ENCODE measurements around the gene DDX28.
"Not testable (repeated sequence)": the region's sequence is repeated elsewhere in the genome, so short reads cannot be mapped to it uniquely, and the experiment has no call there.

Gene DDX28

GRCh38 chr16:67994040-67994408 lies 29.0 kb downstream of the DDX28 start:
- not testable (repeated sequence) for H3K27me3 Mint-ChIP-seq; H3K9me3 Mint-ChIP-seq; H3K36me3 Mint-ChIP-seq (ENCODE audit: low read depth); DNase-seq
- H3K4me3 Mint-ChIP-seq = peak overlapping the region; percentile 69
- peaks cover 46% of the 10 kb centered on the region for H3K4me1 Mint-ChIP-seq (ENCODE audit: low read depth)
- H3K27ac Mint-ChIP-seq = peak overlapping the region; percentile 93

GRCh38 chr16:67993207-67994039 lies 29.6 kb downstream of the DDX28 start:
- H3K4me3 Mint-ChIP-seq = peak overlapping the region; percentile 69
- H3K27ac Mint-ChIP-seq = peak overlapping the region; percentile 93
- peak; percentile 92 for DNase-seq
- H3K27me3 Mint-ChIP-seq = no peaks in the 10 kb centered on the region
- no peaks in the 10 kb centered on the region for H3K9me3 Mint-ChIP-seq
- H3K36me3 Mint-ChIP-seq (ENCODE audit: low read depth) = no peaks in the 10 kb centered on the region
- peaks cover 41% of the 10 kb centered on the region for H3K4me1 Mint-ChIP-seq (ENCODE audit: low read depth)

GRCh38 chr16:67992661-67993206 lies 30.3 kb downstream of the DDX28 start:
- H3K27me3 Mint-ChIP-seq = no peaks in the 10 kb centered on the region
- H3K9me3 Mint-ChIP-seq = no peaks in the 10 kb centered on the region
- H3K4me1 Mint-ChIP-seq (ENCODE audit: low read depth) = peaks cover 39% of the 10 kb centered on the region
- H3K27ac Mint-ChIP-seq = peak overlapping the region; percentile 93
- no peak overlapping the region for H3K4me3 Mint-ChIP-seq
- DNase-seq = no peak
- H3K36me3 Mint-ChIP-seq (ENCODE audit: low read depth) = no peaks in the 10 kb centered on the region

- H3K27me3 Mint-ChIP-seq = no peaks in the 10 kb centered on the region
- no peak overlapping the region for H3K4me3 Mint-ChIP-seq
- H3K9me3 Mint-ChIP-seq = no peaks in the 10 kb centered on the region
- DNase-seq = no peak
- H3K27ac Mint-ChIP-seq = no peak overlapping the region
- H3K36me3 Mint-ChIP-seq (ENCODE audit: low read depth) = no peaks in the 10 kb centered on the region
- H3K4me1 Mint-ChIP-seq (ENCODE audit: low read depth) = peaks cover 22% of the 10 kb centered on the region
These were observed 33.0 kb downstream of the DDX28 start for GRCh38 chr16:67990018-67990386.

- H3K27ac Mint-ChIP-seq = no peak overlapping the region
- H3K9me3 Mint-ChIP-seq = no peaks in the 10 kb centered on the region
- H3K4me1 Mint-ChIP-seq (ENCODE audit: low read depth) = peaks cover 23% of the 10 kb centered on the region
- no peaks in the 10 kb centered on the region for H3K36me3 Mint-ChIP-seq (ENCODE audit: low read depth)
- no peaks in the 10 kb centered on the region for H3K27me3 Mint-ChIP-seq
- DNase-seq = no peak
- no peak overlapping the region for H3K4me3 Mint-ChIP-seq
These were observed 33.6 kb downstream of the DDX28 start for GRCh38 chr16:67989322-67990017.

GRCh38 chr16:67988675-67989074 lies 34.4 kb downstream of the DDX28 start:
- Mint-ChIP-seq H3K4me3 (no peak overlapping the region), H3K27me3 (no peaks in the 10 kb centered on the region), H3K27ac (no peak overlapping the region), H3K36me3 (ENCODE audit: low read depth) (no peaks in the 10 kb centered on the region), H3K9me3 (no peaks in the 10 kb centered on the region), H3K4me1 (ENCODE audit: low read depth) (peaks cover 27% of the 10 kb centered on the region)
- no peak for DNase-seq

- no peak for DNase-seq
- Mint-ChIP-seq H3K27me3 (no peaks in the 10 kb centered on the region), H3K9me3 (no peaks in the 10 kb centered on the region), H3K4me1 (ENCODE audit: low read depth) (peaks cover 29% of the 10 kb centered on the region), H3K27ac (peak overlapping the region; percentile 58), H3K36me3 (ENCODE audit: low read depth) (no peaks in the 10 kb centered on the region), H3K4me3 (no peak overlapping the region)
These were observed 35.4 kb downstream of the DDX28 start for GRCh38 chr16:67987460-67988160.

GRCh38 chr16:67986949-67987348 lies 36.1 kb downstream of the DDX28 start:
- Mint-ChIP-seq H3K27ac (no peak overlapping the region), H3K4me3 (no peak overlapping the region), H3K36me3 (ENCODE audit: low read depth) (no peaks in the 10 kb centered on the region), H3K4me1 (ENCODE audit: low read depth) (peaks cover 25% of the 10 kb centered on the region), H3K27me3 (no peaks in the 10 kb centered on the region), H3K9me3 (no peaks in the 10 kb centered on the region)
- no peak for DNase-seq

- H3K36me3 Mint-ChIP-seq (ENCODE audit: low read depth) = no peaks in the 10 kb centered on the region
- no peak overlapping the region for H3K27ac Mint-ChIP-seq
- no peaks in the 10 kb centered on the region for H3K27me3 Mint-ChIP-seq
- no peak for DNase-seq
- no peak overlapping the region for H3K4me3 Mint-ChIP-seq
- H3K9me3 Mint-ChIP-seq = no peaks in the 10 kb centered on the region
- peaks cover 26% of the 10 kb centered on the region for H3K4me1 Mint-ChIP-seq (ENCODE audit: low read depth)
These were observed 40.9 kb downstream of the DDX28 start for GRCh38 chr16:67982011-67982696.

- Mint-ChIP-seq H3K27ac (no peak within 1 kb of the TSS), H3K4me3 (no peak within 1 kb of the TSS), H3K27me3 (no peaks in the 10 kb centered on the region), H3K36me3 (ENCODE audit: low read depth) (no peaks in the 10 kb centered on the region), H3K4me1 (ENCODE audit: low read depth) (peaks cover 26% of the 10 kb centered on the region), H3K9me3 (no peaks in the 10 kb centered on the region)
- no peak for DNase-seq
These were observed 42.9 kb downstream of the DDX28 start, which contains the start of gene DPEP3 for GRCh38 chr16:67979955-67980678. Gene DPEP3 (minus strand): TSS chr16:67980499. CDS start chr16:67980380, 119 bp downstream.

- Mint-ChIP-seq H3K4me3 (no peak overlapping the region), H3K9me3 (no peaks in the 10 kb centered on the region), H3K27ac (no peak overlapping the region), H3K27me3 (no peaks in the 10 kb centered on the region), H3K36me3 (ENCODE audit: low read depth) (no peaks in the 10 kb centered on the region), H3K4me1 (ENCODE audit: low read depth) (peaks cover 2% of the 10 kb centered on the region)
- DNase-seq = no peak
These were observed 45.4 kb downstream of the DDX28 start for GRCh38 chr16:67977469-67978227.

- Mint-ChIP-seq H3K4me3 (no peak overlapping the region), H3K9me3 (no peaks in the 10 kb centered on the region), H3K4me1 (ENCODE audit: low read depth) (peaks cover 1% of the 10 kb centered on the region), H3K27me3 (no peaks in the 10 kb centered on the region), H3K36me3 (ENCODE audit: low read depth) (no peaks in the 10 kb centered on the region), H3K27ac (no peak overlapping the region)
- DNase-seq = no peak
These were observed 46.0 kb downstream of the DDX28 start for GRCh38 chr16:67977005-67977404.

- Mint-ChIP-seq H3K36me3 (ENCODE audit: low read depth) (no peaks in the 10 kb centered on the region), H3K4me1 (ENCODE audit: low read depth) (peaks cover 1% of the 10 kb centered on the region), H3K27ac (no peak overlapping the region), H3K4me3 (no peak overlapping the region), H3K9me3 (no peaks in the 10 kb centered on the region), H3K27me3 (no peaks in the 10 kb centered on the region)
- no peak for DNase-seq
These were observed 46.8 kb downstream of the DDX28 start for GRCh38 chr16:67976205-67976604.

All from activated T-cell treated with anti-CD3 and anti-CD28 coated beads, Interleukin-2, amount 50 U/mL, for 24 hours (primary cell).